Right atrium auricular region (tissue), 2 donors: Measurements from ENCODE around the gene MRTFA. TPM values are rescaled to one million over a fixed set of nuclear protein-coding genes. Genes with fewer than 3 reads are reported as not detected.
"Not testable (repeated sequence)": the region's sequence is repeated elsewhere in the genome, so short reads cannot be mapped to it uniquely, and the experiment has no call there.

ENCODE experiments used
- DNase-seq: peaks from one replicate; pipeline ENCODE4 v3.0.0-alpha.2; 2019; ENCODE audit warnings: low spot score
- H3K27ac ChIP-seq, 2 donors: fragments of 200-600 bp; sonication (generic); 1 replicate in 1 of 2; 2 replicates in 1 of 2; pipeline ENCODE4 v1.5.1; 2016 to 2019
- H3K27me3 ChIP-seq, 2 donors: fragments of 200-600 bp; sonication (generic); one replicate each; pipeline versions ENCODE4 v1.5.1 to v1.6.0; 2017 to 2019
- H3K36me3 ChIP-seq: fragments of 200-600 bp; sonication (generic); one replicate; pipeline ENCODE4 v1.5.1; 2016
- H3K4me1 ChIP-seq, 2 donors: fragments of 200-600 bp; sonication (generic); one replicate each; pipeline versions ENCODE4 v1.5.1 to v1.6.0; 2017 to 2019
- H3K4me3 ChIP-seq, 2 donors: fragments of 200-600 bp; sonication (generic); 1 replicate in 1 of 2; 2 replicates in 1 of 2; pipeline ENCODE4 v1.5.1; 2017 to 2019; ENCODE audit warnings: mild to moderate bottlenecking in 1 of 2, moderate library complexity in 1 of 2
- H3K9me3 ChIP-seq, 2 donors: fragments of 200-600 bp; sonication (generic); one replicate each; pipeline ENCODE4 v1.5.1; 2019
- total RNA-seq, 2 donors: library from RNA; depleted of rRNA; stranded (reverse); fragments of >200 nt; gene quantifications; one replicate each; pipeline ENCODE4 v1.1.0, GENCODE V29; 2016
- TF ChIP-seq, protein P1 (sequence below), 2 donors: fragments of 200-600 bp; sonication (generic); IDR thresholded peaks; one replicate each; pipeline ENCODE4 v1.5.1; 2019; ENCODE audit warnings: antibody characterized with exemption in 2 of 2

The MRTFA gene
- total RNA-seq, 2 donors from 2014 or later: 45.8 to 55.2 TPM

DNA sequence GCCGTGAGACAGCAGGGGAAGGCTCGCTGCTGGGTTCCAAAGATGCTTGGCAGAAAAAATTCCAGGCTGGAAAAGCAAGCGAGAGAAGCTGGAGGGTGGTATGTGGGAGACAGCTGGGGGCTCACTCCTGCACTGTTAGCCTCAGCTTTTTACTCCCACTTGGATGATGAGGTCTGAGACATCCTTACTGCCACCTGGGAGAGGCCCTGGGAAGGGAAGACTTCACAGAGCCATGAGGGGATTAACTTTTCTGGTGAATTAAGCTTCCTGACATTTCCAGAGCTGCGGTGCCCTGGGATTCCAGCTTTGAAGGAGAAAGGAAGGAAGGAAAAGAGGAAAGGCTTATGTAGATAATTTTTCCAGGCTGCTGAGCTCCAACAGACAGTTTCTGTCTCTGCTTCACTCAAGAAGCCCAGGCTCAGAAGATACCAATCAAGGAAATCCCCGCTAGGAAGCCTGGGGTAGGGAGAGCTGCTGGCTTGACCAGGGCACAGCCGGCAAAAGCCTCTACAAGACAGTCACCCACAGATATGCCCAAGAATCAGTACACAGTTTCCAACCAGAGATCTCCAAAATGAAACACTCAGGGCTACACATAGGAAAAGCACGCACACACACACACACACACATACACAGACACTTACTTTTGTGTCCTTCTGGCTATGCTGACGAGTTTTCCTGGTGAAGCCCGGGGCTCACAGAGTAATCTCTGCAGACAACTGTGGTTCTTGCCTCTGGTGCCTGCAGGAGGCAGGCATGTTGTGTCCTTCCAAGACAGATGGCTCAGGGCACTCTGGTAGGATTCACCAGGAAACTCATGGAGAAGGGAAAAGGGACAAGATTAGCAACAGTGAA lies 43.7 kb upstream of the MRTFA start:
- Histone ChIP-seq H3K4me3 (no peak overlapping the region), H3K9me3 (no peaks in the 10 kb centered on the region), H3K4me1 (peaks cover 0 to 23% of the 10 kb centered on the region in 2 donors), H3K27me3 (no peaks in the 10 kb centered on the region), H3K27ac (no peak overlapping the region), H3K36me3 (no peaks in the 10 kb centered on the region)
- TF ChIP-seq, protein P1, sequence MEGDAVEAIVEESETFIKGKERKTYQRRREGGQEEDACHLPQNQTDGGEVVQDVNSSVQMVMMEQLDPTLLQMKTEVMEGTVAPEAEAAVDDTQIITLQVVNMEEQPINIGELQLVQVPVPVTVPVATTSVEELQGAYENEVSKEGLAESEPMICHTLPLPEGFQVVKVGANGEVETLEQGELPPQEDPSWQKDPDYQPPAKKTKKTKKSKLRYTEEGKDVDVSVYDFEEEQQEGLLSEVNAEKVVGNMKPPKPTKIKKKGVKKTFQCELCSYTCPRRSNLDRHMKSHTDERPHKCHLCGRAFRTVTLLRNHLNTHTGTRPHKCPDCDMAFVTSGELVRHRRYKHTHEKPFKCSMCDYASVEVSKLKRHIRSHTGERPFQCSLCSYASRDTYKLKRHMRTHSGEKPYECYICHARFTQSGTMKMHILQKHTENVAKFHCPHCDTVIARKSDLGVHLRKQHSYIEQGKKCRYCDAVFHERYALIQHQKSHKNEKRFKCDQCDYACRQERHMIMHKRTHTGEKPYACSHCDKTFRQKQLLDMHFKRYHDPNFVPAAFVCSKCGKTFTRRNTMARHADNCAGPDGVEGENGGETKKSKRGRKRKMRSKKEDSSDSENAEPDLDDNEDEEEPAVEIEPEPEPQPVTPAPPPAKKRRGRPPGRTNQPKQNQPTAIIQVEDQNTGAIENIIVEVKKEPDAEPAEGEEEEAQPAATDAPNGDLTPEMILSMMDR (IDR thresholded peaks at IDR 0.05): no peak
- DNase-seq: no peak

DNA sequence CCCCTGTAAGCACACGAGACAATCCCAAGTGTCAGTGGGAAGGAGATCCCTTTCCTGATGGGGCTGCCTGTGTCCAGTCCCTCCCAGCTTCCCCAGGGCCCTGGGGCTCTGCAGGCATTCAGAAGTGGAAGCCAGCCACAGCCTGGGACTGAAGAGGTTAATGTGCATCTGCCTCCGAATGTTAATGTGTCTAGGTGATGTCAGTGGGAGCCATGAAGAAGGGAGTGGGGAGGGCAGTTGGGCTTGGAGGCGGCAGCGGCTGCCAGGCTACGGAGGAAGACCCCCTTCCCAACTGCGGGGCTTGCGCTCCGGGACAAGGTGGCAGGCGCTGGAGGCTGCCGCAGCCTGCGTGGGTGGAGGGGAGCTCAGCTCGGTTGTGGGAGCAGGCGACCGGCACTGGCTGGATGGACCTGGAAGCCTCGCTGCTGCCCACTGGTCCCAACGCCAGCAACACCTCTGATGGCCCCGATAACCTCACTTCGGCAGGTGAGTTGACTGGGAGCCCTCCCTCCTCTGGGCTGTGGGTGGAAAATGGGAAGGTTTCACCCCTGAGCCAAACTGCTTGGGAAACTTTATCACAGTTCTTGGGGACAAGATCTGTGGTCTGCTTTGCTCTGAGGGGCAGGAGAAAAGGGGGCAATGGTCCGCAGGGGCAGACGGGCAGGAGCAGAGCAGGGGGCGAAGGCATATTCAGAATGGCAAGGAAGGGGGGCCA lies 42.9 kb upstream of the MRTFA start, which contains the start of gene MCHR1:
TSS of gene MCHR1 (plus strand) at position 236 of the 715 bp plus-strand sequence. CDS start at position 405, 169 bp downstream.
- Histone ChIP-seq H3K27me3 (no peaks in the 10 kb centered on the region), H3K9me3 (no peaks in the 10 kb centered on the region), H3K27ac (no peak within 1 kb of the TSS), H3K4me3 (peak within 1 kb of the TSS; percentile 10 to 33), H3K4me1 (peaks cover 0 to 23% of the 10 kb centered on the region in 2 donors), H3K36me3 (no peaks in the 10 kb centered on the region)
- DNase-seq: no peak
- TF ChIP-seq, protein P1 (IDR thresholded peaks at IDR 0.05): no peak

DNA sequence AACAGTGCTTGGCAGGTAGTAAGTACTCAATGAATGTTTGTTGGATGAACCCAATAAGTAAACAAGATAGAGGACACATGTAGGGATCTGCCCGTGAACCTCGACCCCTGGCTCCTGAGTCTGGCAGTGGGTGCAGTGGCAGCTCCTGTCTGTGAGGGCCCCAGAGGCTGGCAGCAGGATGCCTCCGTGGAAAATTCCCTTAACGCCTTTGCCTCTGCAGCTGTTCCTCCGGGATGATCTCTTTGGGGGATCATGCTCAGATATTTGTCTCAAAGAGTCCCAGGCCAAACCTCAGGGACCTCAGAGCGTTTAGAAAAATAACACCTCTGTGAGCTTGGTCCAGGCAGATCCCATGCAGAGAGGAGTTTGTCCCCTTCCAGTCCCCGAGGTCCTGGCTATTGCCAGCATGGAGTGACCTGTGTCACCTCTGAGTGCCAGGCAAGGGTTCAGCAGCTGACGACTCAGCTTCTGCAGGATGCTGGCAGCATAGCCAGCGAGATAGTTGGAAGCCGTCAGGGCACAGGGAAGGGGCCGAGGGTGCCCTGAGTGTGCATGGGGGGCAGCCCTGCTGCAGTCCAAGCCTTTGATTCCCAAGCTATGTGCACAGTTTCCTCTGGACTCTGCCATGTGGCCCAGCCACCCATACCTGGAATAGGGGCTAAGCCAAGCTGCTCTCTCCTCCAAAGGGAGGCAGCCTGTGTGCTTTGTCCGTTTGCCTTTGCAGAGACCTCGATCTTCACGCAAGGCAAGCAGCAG lies 42.2 kb upstream of the MRTFA start:
- no peak overlapping the region for H3K27ac ChIP-seq
- H3K4me1 ChIP-seq: peaks cover 0 to 23% of the 10 kb centered on the region in 2 donors
- no peak for DNase-seq
- TF ChIP-seq, protein P1 (IDR thresholded peaks at IDR 0.05): no peak
- H3K27me3 ChIP-seq: no peaks in the 10 kb centered on the region
- no peaks in the 10 kb centered on the region for H3K9me3 ChIP-seq
- H3K36me3 ChIP-seq: no peaks in the 10 kb centered on the region
- H3K4me3 ChIP-seq: peak overlapping the region in 1 of 2 donors; percentile 33

DNA sequence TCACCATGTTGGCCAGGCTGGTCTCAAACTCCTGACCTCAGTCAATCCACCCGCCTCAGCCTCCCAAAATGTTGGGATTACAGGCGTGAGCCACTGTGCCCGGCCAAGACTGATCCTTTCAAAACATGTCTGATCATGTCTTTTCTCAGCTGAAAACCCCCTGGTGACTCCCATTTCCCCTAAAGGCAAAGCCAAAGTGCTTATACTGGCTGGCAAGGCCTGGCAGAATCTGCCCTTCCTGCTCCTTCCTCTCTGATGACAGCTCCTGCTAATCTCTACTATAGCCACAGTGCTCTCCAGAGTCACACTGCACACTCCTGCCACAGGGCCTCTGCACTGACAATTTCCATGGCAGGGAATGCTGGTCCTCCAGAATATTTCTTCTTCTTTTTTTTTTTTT lies 40.1 kb upstream of the MRTFA start:
- no peak overlapping the region for H3K27ac ChIP-seq
- TF ChIP-seq, protein P1 (IDR thresholded peaks at IDR 0.05): no peak
- H3K36me3 ChIP-seq: no peaks in the 10 kb centered on the region
- peaks cover 0 to 23% of the 10 kb centered on the region in 2 donors for H3K4me1 ChIP-seq
- no peaks in the 10 kb centered on the region for H3K27me3 ChIP-seq
- DNase-seq: no peak
- H3K9me3 ChIP-seq: no peaks in the 10 kb centered on the region
- H3K4me3 ChIP-seq: no peak overlapping the region

DNA sequence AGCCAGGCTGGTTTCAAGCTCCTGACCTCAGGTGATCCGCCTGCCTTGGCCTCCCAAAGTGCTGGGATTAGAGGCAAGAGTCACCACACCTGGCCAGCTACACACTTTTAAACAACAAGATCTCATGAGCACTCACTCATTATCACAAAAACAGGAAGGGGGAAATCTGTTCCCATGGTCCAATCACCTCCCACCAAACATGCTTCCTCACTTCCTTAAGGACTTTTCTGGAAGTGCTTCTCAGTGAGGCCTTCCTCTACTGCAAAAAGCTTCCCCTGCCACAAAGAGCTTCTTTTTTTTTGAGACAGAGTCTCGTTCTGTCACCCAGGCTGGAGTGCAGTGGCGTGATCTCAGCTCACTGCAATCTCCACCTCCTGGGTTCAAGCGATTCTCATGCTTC lies 39.6 kb upstream of the MRTFA start:
- H3K4me1 ChIP-seq: peaks cover 0 to 23% of the 10 kb centered on the region in 2 donors
- not testable (repeated sequence) for H3K36me3 ChIP-seq, DNase-seq, H3K27ac ChIP-seq, H3K9me3 ChIP-seq, H3K4me3 ChIP-seq, H3K27me3 ChIP-seq
